Heart left ventricle (tissue), 16 donors: ENCODE measurements around the gene AHCTF1. TPM values are rescaled to one million over a fixed set of nuclear protein-coding genes. Genes with fewer than 3 reads are reported as not detected.

ENCODE experiments used
- ATAC-seq, 4 donors: fragments of 200-7000 bp; cut with Tn5 transposase; one replicate each; pipeline ENCODE4 v1.9.1; 2020 to 2022; ENCODE audit warnings: moderate library complexity in 4 of 4, mild to moderate bottlenecking in 3 of 4, moderate number of reproducible peaks in 1 of 4
- DNase-seq, 5 donors: peaks; one replicate each; pipeline ENCODE4 v3.0.0-alpha.2; 2020
- H3K27ac ChIP-seq, 12 donors: fragments of 200-600 bp; sonication (generic) in 4 of 12; one replicate each; pipeline versions ENCODE4 v1.5.0 to v1.8.0; 2016 to 2022; ENCODE audit warnings: mild to moderate bottlenecking in 2 of 12
- H3K27me3 ChIP-seq, 9 donors: fragments of 200-600 bp; sonication (generic) in 2 of 9; one replicate each; pipeline versions ENCODE4 v1.5.1 to v1.8.0; 2016 to 2022; ENCODE audit warnings: mild to moderate bottlenecking in 3 of 9
- H3K36me3 ChIP-seq, 9 donors: fragments of 200-600 bp; sonication (generic) in 2 of 9; one replicate each; pipeline versions ENCODE4 v1.5.0 to v1.8.0; 2018 to 2022; ENCODE audit warnings: mild to moderate bottlenecking in 2 of 9
- H3K4me1 ChIP-seq, 12 donors: fragments of 200-600 bp; sonication (generic) in 4 of 12; one replicate each; pipeline versions ENCODE4 v1.5.0 to v1.8.0; 2016 to 2022; ENCODE audit warnings: mild to moderate bottlenecking in 3 of 12
- H3K4me3 ChIP-seq, 12 donors: fragments of 200-600 bp; sonication (generic) in 4 of 12; one replicate each; pipeline versions ENCODE4 v1.5.0 to v1.8.0; 2017 to 2022; ENCODE audit warnings: mild to moderate bottlenecking in 9 of 12, moderate library complexity in 4 of 12
- H3K9me3 ChIP-seq, 12 donors: fragments of 200-600 bp; sonication (generic) in 4 of 12; one replicate each; pipeline versions ENCODE4 v1.5.0 to v1.8.0; 2016 to 2022; ENCODE audit warnings: mild to moderate bottlenecking in 1 of 12
- CTCF ChIP-seq, 12 donors: fragments of 200-600 bp; sonication (generic) in 4 of 12; IDR thresholded peaks; one replicate each; pipeline versions ENCODE4 v1.5.0 to v1.8.0; 2018 to 2022; ENCODE audit warnings: antibody characterized with exemption in 12 of 12, mild to moderate bottlenecking in 5 of 12
- POLR2A ChIP-seq, 2 donors: fragments of 450-650 bp; IDR thresholded peaks; one replicate each; pipeline ENCODE4 v1.6.1; 2017; ENCODE audit warnings: antibody characterized with exemption in 2 of 2, mild to moderate bottlenecking in 2 of 2, moderate library complexity in 2 of 2
- WGBS, 4 donors: extraction: QIAGEN DNeasy Blood & Tissue Kit in 2 of 4; methylation state at CpG; one replicate each; pipeline versions ENCODE4 v1.1.5 to v1.1.7; 2013 to 2018; 5-methylcytosine and 5-hydroxymethylcytosine counted together
- intact Hi-C, 10 donors: fragments of 100-400 bp; cut with DNase I; formaldehyde crosslinking; loops; one replicate each; pipeline versions ENCODE4 v1.11.1 to v1.14.2; 2022
- polyA plus RNA-seq, 2 donors: library from polyadenylated mRNA; stranded (reverse); fragments of 200-250 nt; gene quantifications; one replicate each; pipeline ENCODE4 v1.2.3, GENCODE V29; 2013
- total RNA-seq, 9 donors: library from RNA; depleted of rRNA in 2 of 9; stranded (reverse); fragments of >200 nt in 2 of 9; fragmentation: NEBNext Ultra II Directional in 3 of 9; extraction: Animal tissue kit (Norgen Biotek cat#: 25700) in 3 of 9; gene quantifications; one replicate each; pipeline versions ENCODE4 v1.1.0 to v1.2.4, GENCODE V29; 2016 to 2023
- donor health status: ischemic (EF 13 %, LVEDD 7.1; RV severe dilation, severe dysfunction).
- donor health status: healthy with polysubstance abuse.
- donor health status: DM: no; HTN: yes; CAD: no.
- donor health status: DM: no; HTN: no; CAD: no.
- donor health status: ischemic (EF 25% LVEDD 6.9; RV normal size, moderate dysfunction).
- donor health status: ischemic (EF 25% LVEDD 5.7; RV mildly dilated, moderate dysfunction).
- donor health status: healthy.
- donor health status: DM: yes; HTN: yes; CAD: no.
- donor health status: ischemic (EF 35%, LVEDD 5.7; RV mildly dilated, moderate dysfunction).
- donor health status: nonischemic (EF 11% LVEDD 7.7; RV severe dilation, severe dysfunction).
- donor health status: DM: yes; HTN: yes; CAD: no.
- donor health status: PGD.
- donor health status: ischemic (EF 29% LVEDD 5.4; RV normal size, mild dysfunction).
- donor health status: nonischemic (EF 23%, LVEDD 6.1; RV moderate dilation, normal function).

Gene AHCTF1
- total and polyA plus RNA-seq, 11 donors = 6.3 to 39.7 (median 19.4) TPM

GRCh38 chr1:246837418-246838117 is 94.2 kb downstream of the AHCTF1 start:
- ATAC-seq = peak in 2 of 4 donors; percentile 35 to 51
- TF ChIP-seq POLR2A (IDR thresholded peaks at IDR 0.05) (no peak), CTCF (IDR thresholded peaks at IDR 0.05) (no peak)
- DNase-seq = no peak
- WGBS, 4 donors = 90 to 93% (median 92%) methylated on average over 9 of the region's 9 CpGs
- H3K4me3 ChIP-seq = no peak overlapping the region
- peaks cover 0 to 41% (median 36%) of the 10 kb centered on the region in 9 donors for H3K36me3 ChIP-seq
- H3K4me1 ChIP-seq = peaks cover 0 to 9% (median 0%) of the 10 kb centered on the region in 12 donors
- intact Hi-C loops = no loop called here
- H3K27ac ChIP-seq = no peak overlapping the region
- H3K9me3 ChIP-seq = no peaks in the 10 kb centered on the region
- H3K27me3 ChIP-seq = no peaks in the 10 kb centered on the region

- no peaks in the 10 kb centered on the region for H3K27me3 ChIP-seq
- no peaks in the 10 kb centered on the region for H3K9me3 ChIP-seq
- TF ChIP-seq CTCF (IDR thresholded peaks at IDR 0.05) = no peak
- ATAC-seq (peak in 1 of 4 donors; percentile 50), DNase-seq (no peak)
- H3K27ac ChIP-seq = no peak overlapping the region
- intact Hi-C loops = no loop called here
- H3K4me1 ChIP-seq = peaks cover 0 to 10% (median 0%) of the 10 kb centered on the region in 12 donors
- 24 to 38% (median 28%) methylated on average over 6 of the region's 6 CpGs for WGBS, 4 donors
- no peak overlapping the region for H3K4me3 ChIP-seq
- H3K36me3 ChIP-seq = peaks cover 0 to 29% (median 24%) of the 10 kb centered on the region in 9 donors
These were observed 95.4 kb downstream of the AHCTF1 start for GRCh38 chr1:246836209-246836966.

GRCh38 chr1:246831543-246831942 is 100.2 kb downstream of the AHCTF1 start:
- Histone ChIP-seq H3K9me3 (peaks cover 0 to 13% (median 9%) of the 10 kb centered on the region in 12 donors), H3K36me3 (no peaks in the 10 kb centered on the region), H3K4me1 (peaks cover 0 to 15% (median 0%) of the 10 kb centered on the region in 12 donors), H3K27me3 (no peaks in the 10 kb centered on the region), H3K27ac (no peak overlapping the region), H3K4me3 (no peak overlapping the region)
- TF ChIP-seq POLR2A (IDR thresholded peaks at IDR 0.05) = no peak
- no peak for TF ChIP-seq CTCF (IDR thresholded peaks at IDR 0.05)
- no peak for DNase-seq
- 49 to 59% (median 51%) methylated on average over 4 of the region's 4 CpGs for WGBS, 4 donors
- peak in 1 of 4 donors; percentile 70 for ATAC-seq
- intact Hi-C loops = no loop called here

- Histone ChIP-seq H3K9me3 (peaks cover 0 to 13% (median 9%) of the 10 kb centered on the region in 12 donors), H3K4me1 (peaks cover 0 to 10% (median 0%) of the 10 kb centered on the region in 12 donors), H3K36me3 (no peaks in the 10 kb centered on the region), H3K4me3 (no peak overlapping the region), H3K27ac (no peak overlapping the region), H3K27me3 (no peaks in the 10 kb centered on the region)
- ATAC-seq (no peak), DNase-seq (no peak)
- 90 to 98% (median 93%) methylated on average over 4 of the region's 4 CpGs for WGBS, 4 donors
- TF ChIP-seq CTCF (IDR thresholded peaks at IDR 0.05) (no peak), POLR2A (IDR thresholded peaks at IDR 0.05) (no peak)
- intact Hi-C loops = no loop called here
These were observed 102.9 kb downstream of the AHCTF1 start for GRCh38 chr1:246828818-246829217.
